NCI-H146 treated with DMSO at 0.1 percent for 48 hours (cell line): ENCODE results near the gene C12orf43.

ENCODE experiments used
- DNase-seq: peaks from one replicate; lab custom pipeline; 2025; ENCODE audit not compliant: unreplicated experiment; lab: John Stamatoyannopoulos, UW

C12orf43 gene

DNA sequence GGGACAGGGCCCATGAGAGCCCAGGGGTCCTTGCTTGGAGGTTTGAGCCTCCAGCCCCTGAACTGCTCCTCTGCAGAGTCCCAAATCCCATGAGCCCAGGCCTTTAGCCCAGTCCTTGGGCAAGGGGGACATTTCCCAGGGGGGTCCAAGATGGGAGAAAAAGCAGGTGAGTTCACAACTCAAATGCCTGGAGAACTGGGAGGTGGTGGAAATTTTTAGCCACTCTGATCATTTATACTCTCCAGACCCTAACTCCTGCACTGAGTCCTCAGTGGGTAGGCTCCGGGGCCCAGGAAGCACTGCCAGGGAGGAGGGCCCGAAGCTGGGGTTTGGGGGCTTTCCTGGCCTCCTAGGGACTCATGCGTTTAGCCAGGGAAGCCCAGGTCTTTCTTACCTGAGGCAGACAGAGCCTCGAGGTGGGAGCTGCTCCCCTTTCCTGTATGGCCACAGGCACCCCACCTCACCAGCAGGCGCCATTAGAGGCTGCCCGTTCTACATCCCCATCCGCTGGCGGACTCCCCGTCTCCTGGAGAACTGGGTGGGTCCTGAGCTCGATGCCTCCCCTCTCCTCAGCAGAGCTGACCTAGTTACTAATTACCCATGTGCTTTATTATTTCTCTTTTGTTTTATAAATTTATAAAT lies 36.9 kb downstream of the C12orf43 start:
- no peak for DNase-seq

DNA sequence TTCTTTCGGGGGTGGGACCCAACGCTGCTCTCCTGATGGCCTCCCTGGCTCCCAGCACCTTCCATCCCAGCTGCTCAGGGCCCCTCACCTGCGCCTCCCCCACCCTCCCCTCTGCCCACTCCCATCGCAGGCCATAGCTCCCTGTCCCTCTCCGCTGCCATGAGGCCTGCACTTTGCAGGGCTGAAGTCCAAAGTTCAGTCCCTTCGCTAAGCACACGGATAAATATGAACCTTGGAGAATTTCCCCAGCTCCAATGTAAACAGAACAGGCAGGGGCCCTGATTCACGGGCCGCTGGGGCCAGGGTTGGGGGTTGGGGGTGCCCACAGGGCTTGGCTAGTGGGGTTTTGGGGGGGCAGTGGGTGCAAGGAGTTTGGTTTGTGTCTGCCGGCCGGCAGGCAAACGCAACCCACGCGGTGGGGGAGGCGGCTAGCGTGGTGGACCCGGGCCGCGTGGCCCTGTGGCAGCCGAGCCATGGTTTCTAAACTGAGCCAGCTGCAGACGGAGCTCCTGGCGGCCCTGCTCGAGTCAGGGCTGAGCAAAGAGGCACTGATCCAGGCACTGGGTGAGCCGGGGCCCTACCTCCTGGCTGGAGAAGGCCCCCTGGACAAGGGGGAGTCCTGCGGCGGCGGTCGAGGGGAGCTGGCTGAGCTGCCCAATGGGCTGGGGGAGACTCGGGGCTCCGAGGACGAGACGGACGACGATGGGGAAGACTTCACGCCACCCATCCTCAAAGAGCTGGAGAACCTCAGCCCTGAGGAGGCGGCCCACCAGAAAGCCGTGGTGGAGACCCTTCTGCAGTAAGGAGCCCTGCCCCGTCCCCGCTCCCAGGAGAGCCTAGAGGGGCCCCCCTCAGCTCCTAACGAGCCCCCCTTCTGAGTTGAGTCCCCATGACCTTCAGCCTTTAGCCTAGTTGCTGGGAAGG lies 37.7 kb downstream of the C12orf43 start, which contains the start of gene HNF1A:
TSS of gene HNF1A (plus strand) at position 248 of the 924 bp plus-strand sequence. CDS start at position 474, 226 bp downstream.
- DNase-seq: no peak

GRCh38 chr12:120977531-120978295 lies 38.6 kb downstream of the C12orf43 start:
- DNase-seq: no peak

GRCh38 chr12:120972870-120973543 lies 43.3 kb downstream of the C12orf43 start:
- peak; percentile 73 for DNase-seq

DNA sequence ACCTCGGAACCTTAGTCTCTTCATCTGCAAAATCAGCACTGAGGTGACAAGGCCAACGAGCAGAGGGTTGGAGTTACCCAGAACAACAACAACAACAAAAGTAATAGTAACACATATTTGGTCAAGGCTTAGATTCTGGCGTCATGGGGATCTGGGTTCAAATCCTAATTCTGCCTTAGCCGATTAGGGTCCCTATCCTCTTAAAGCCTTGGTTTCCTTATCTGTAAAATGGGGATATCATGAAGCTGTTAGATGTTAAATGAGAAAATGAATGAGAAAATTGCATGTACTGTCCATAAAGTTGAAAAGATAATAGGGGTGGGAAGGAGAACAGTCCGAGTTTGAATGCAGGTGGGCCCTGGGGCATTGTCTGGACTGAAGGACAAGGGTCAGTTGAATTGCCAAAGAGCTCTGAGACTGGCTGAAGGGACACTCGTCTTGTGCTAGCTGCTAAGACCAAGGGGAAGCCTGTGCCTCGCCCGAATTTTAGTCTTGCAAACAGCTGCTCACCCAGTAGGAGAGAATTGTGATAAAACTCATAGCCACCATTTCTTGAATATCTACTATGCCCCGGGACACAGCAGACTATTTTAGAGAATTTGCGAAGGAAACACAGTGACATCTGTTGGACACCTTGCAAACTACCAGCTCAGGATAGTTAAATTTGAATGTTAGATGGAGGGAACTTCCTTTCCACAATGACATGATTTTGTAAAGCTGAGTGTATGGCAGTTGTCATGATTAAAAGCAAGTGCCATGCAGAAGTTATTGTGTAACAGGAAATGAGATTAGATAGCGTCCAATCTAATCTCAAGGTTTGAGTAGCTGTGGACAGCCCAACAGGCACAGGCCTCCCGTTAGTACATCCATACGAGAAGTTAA lies 44.7 kb downstream of the C12orf43 start:
- DNase-seq: peak; percentile 46

DNA sequence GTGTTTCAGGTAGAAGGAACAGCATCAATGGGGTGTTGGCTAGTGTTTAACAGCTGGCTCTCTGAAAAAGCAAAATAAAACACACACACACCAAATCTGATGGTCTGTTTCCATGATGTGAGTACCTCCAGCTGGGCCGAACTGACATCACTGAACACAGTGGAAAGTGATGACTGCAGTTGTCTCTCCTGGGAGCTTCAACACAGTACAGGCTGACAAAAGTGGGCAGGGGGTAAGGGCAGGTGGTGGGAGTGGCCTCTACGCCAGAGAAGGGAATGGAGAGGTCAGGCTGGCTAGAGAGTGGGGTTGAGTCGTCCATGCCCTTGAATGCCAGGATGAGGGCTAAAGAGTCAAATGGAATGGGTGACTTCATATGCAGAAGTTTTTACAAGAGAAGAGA lies 46.0 kb downstream of the C12orf43 start:
- no peak for DNase-seq

DNA sequence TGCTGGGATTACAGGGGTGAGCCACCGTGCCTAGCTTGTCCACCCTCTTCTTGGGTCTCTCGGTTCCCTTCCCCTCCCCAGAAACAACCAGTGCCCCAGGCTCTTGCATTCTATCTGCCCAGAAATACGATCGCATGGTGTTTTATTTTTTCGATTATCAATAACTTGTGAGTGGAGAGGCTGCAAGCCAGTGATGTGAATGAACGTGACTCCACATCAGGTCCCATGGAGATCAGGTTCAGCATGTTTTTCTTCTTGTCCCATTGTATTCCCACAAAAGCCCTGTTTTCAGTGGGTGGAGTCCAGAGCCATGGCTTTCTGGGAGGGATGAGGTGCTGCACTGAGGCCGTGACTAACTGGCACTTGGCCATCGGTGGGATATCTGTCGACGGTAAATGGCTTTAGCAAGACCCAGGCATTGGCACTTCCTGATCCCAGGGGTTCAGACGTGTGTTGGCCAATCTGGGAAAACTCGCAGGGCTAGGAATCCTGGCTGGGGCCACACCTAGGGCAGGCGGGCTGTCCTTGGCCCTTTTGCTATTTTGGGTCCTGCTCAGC lies 50.7 kb downstream of the C12orf43 start:
- DNase-seq: no peak

DNA sequence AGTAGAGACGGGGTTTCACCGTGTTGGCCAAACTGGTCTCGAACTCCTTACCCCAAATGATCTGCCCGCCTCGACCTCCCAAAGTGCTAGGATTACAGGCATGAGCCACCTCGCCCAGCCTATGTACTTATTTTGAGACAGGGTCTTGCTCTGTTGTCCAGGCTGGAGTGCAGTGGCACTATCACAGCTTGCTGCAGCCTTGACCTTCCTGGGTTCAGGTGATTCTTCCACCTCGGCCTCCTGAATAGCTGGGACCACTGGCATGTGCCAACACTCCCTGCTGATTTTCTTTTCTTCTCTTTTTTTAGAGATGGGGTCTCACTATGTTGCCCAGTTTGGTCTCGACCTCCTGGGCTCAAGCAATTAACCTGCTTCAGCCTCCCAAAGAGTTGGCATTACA lies 52.0 kb downstream of the C12orf43 start:
- DNase-seq: no peak

GRCh38 chr12:120962532-120963020 lies 53.7 kb downstream of the C12orf43 start:
- DNase-seq: no peak

DNA sequence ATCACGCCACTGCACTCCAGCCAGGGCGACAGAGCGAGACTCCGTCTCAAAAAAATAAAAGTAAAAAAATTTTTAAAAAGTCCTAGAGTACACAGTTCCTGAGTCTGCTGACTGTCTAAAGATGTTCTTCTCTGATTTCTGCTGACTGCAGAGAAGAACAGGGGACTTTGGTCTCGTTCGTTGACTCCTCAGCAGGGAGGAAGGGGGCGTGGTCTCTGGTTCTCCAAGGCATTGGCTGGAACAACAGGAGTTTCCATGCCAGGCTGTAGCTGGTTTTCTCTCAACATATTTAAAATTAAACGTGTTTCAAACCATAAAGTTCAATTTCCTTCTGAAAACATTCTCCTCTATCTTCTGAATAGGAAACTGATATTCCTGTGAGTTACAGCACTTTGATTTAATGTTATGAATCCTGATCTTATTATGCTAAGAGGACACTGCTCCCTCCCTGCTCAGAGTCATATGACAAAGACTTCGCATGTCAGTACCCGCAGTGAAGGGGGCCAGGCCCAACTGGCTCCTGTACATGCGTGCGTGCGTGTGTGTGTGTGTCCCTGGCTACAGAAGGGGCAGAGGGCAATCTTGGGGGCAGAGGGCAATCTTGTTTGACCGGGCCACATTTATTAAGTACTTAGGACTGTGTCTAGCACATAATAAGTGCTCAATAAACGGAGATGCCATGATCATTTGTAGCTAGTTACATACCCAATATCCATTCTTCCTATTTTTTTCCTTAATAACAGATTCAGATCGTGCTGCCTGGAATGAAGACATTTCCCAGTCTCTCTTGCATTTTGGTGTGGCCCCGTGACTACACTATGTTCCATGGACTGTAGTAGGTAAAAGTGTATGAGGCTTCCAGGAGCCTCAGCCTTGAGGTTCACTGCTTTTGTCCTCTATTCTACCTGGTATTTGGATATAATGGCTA lies 54.4 kb downstream of the C12orf43 start:
- no peak for DNase-seq

DNA sequence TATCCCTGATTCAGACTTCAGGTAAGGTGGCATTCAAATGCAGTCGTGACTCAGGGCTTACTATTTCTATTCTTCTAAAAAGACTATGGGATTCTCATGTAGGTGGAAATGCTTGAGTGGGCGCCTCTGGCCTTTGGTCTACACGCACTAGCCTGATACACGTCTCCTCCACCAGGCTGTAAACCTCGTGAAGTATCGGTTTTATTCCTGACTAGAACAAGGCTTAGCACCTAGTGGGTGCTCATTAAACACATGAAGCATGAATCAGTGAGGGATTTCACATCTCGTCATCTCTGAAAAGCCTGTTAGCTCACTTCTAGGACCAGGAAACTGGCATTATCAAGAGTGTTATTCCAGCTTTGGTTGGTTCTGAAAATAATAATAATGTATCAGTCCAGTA lies 55.6 kb downstream of the C12orf43 start:
- DNase-seq: no peak

- no peak for DNase-seq
Observed at GRCh38 chr12:120959111-120959878, 57.0 kb downstream of the C12orf43 start.

GRCh38 chr12:120956579-120957300 lies 59.5 kb downstream of the C12orf43 start:
- no peak for DNase-seq

GRCh38 chr12:120955232-120955631 lies 61.1 kb downstream of the C12orf43 start:
- DNase-seq: no peak

DNA sequence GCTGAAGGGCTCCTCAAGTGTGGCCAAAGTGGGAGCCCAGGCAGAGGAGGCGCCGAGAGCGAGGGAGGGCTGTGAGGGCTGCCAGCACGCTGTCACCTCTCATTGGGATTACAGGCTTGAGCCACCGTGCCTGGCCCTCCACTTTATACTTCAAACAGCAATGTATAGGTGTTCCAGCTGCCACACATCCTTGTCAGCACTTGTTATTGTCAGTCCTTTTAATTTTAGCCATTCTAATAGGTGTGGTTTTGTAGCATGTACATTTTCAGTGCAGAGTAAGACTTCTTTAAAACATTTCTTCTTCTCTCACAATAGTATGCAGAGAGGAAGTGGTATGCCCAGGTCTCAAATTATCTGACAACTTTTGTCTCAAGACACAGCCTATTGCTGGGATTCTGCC lies 65.5 kb downstream of the C12orf43 start:
- DNase-seq: no peak
